Mesendoderm (in vitro differentiated cells): Measurements from ENCODE around the gene CPNE5.

Experiments used
- DNase-seq: peaks from one replicate; pipeline ENCODE4 v3.0.0; 2013
- H2AK5ac ChIP-seq: 2 replicates; pipeline ENCODE4 v1.6.1; 2013; ENCODE audit warnings: low read length, inconsistent platforms
- H2BK120ac ChIP-seq: 2 replicates; pipeline ENCODE4 v1.6.1; 2013; ENCODE audit warnings: low read depth, mild to moderate bottlenecking, low read length, moderate library complexity, mixed read lengths
- H2BK15ac ChIP-seq: replicated peaks from 2 replicates; pipeline ENCODE4 v1.6.1; 2013; ENCODE audit warnings: low read depth, mild to moderate bottlenecking, moderate library complexity
- H2BK5ac ChIP-seq: 2 replicates; pipeline ENCODE4 v1.6.1; 2013; ENCODE audit warnings: low read length, inconsistent platforms
- H3K18ac ChIP-seq: 2 replicates; pipeline ENCODE4 v1.6.1; 2013; ENCODE audit warnings: mild to moderate bottlenecking, low read length, mixed read lengths
- H3K23ac ChIP-seq: one replicate; pipeline ENCODE4 v1.6.1; 2013; ENCODE audit warnings: low read length
- H3K27ac ChIP-seq: 2 replicates; pipeline ENCODE4 v1.5.1; 2013; ENCODE audit warnings: low read depth, mild to moderate bottlenecking, inconsistent platforms, low read length, moderate library complexity
- H3K27me3 ChIP-seq: 2 replicates; pipeline ENCODE4 v1.6.1; 2013; ENCODE audit warnings: low read length, control low read depth, mild to moderate bottlenecking, inconsistent platforms; ENCODE audit not compliant: insufficient read depth, poor library complexity
- H3K36me3 ChIP-seq: 2 replicates; pipeline ENCODE4 v1.6.1; 2013; ENCODE audit warnings: low read length, inconsistent platforms; ENCODE audit not compliant: control insufficient read depth, insufficient read depth
- H3K4ac ChIP-seq: one replicate; pipeline ENCODE4 v1.6.1; 2013; ENCODE audit warnings: low read depth, mild to moderate bottlenecking, low read length, moderate library complexity
- H3K4me1 ChIP-seq: 2 replicates; pipeline ENCODE4 v1.6.1; 2013; ENCODE audit warnings: low read depth, low read length, inconsistent platforms; ENCODE audit not compliant: control insufficient read depth
- H3K4me2 ChIP-seq: 2 replicates; pipeline ENCODE4 v1.6.1; 2013; ENCODE audit warnings: low read length
- H3K4me3 ChIP-seq: 2 replicates; pipeline ENCODE4 v1.5.1; 2013; ENCODE audit warnings: mild to moderate bottlenecking, low read length
- H3K56ac ChIP-seq: one replicate; pipeline ENCODE4 v1.6.1; 2013; ENCODE audit warnings: low read length
- H3K79me1 ChIP-seq: 2 replicates; pipeline ENCODE4 v1.6.1; 2013; ENCODE audit warnings: low read length, inconsistent platforms
- H3K79me2 ChIP-seq: 2 replicates; pipeline ENCODE4 v1.6.1; 2013; ENCODE audit warnings: mild to moderate bottlenecking, low read length; ENCODE audit not compliant: control insufficient read depth, insufficient read depth
- H3K9ac ChIP-seq: 2 replicates; pipeline ENCODE4 v1.6.1; 2013; ENCODE audit warnings: low read length, inconsistent platforms
- H4K5ac ChIP-seq: one replicate; pipeline ENCODE4 v1.6.1; 2013; ENCODE audit warnings: low read length
- H4K8ac ChIP-seq: one replicate; pipeline ENCODE4 v1.6.1; 2013; ENCODE audit warnings: low read depth, mild to moderate bottlenecking, control low read depth, low read length, moderate library complexity
- WGBS: extraction: QIAGEN DNeasy Blood & Tissue Kit; methylation state at CpG from one replicate; pipeline ENCODE4 v1.1.7; 2013; ENCODE audit warnings: low lambda C conversion rate, missing lambda C conversion rate; ENCODE audit not compliant: insufficient coverage; ENCODE audit errors: extremely low coverage; 5-methylcytosine and 5-hydroxymethylcytosine counted together

The CPNE5 gene

DNA sequence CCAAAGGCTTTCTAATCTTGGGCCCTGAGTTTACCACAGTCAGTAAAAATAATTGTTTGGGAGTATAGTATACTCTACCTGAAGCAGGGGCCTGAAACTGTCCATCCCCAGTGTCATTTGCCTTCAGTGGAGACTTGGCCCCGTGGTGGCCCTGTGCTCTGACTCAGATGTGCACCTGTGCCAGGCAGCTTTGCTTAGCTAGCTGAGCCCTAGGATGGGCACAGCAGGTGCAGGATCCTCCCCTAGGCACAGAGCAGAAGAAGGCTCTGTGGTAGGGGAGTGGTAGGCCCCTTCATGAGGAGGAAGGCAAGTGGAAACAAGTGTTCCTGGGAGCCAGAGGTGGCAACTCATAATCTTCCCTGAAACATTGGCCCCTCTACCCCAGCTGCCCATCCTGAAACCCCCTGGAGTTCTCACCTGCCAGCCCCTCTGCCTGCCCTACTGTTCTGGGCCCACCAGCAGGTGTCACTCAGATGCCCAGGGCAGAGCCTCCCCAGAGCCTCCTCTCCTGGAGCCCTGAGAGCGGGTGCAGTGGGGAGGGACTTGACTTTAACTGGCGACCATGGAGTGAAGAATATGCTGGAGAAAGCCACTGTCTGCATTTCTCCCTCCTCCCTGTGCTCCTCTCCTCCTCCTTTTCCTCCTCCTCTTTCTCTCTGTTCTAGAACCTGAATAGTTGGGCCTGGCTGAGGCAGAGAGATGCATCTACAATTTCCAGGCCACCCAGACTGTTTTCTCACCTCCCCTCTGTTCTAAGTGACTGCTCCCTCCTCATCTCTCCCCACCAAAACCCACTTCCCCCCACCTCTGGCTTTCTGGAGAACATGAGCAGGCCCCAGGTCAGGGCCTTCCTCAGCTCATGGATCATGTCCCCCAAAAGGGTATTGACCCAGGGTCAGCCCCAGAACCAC is 2.9 kb downstream of the CPNE5 start:
- no peaks in the 10 kb centered on the region for H3K79me1 ChIP-seq
- H4K5ac ChIP-seq, result no peak overlapping the region
- no peak overlapping the region for H2BK120ac ChIP-seq
- no peaks in the 10 kb centered on the region for H3K79me2 ChIP-seq
- H3K23ac ChIP-seq, result no peak overlapping the region
- no peak overlapping the region for H3K4ac ChIP-seq
- no peak overlapping the region for H3K18ac ChIP-seq
- H3K9ac ChIP-seq, result no peak overlapping the region
- no peak overlapping the region for H3K27ac ChIP-seq
- H3K4me1 ChIP-seq, result no peaks in the 10 kb centered on the region
- no CpG with 5 or more reads among the region's 3 CpGs for WGBS
- no peak overlapping the region for H3K4me3 ChIP-seq
- no peak overlapping the region for H3K4me2 ChIP-seq
- no peak for DNase-seq
- no peak overlapping the region for H3K56ac ChIP-seq
- no peak overlapping the region for H2BK5ac ChIP-seq
- peaks cover 19% of the 10 kb centered on the region for H3K27me3 ChIP-seq
- H4K8ac ChIP-seq, result no peak overlapping the region
- no peak overlapping the region for H2AK5ac ChIP-seq
- H2BK15ac ChIP-seq, result no peak overlapping the region
- H3K36me3 ChIP-seq, result no peaks in the 10 kb centered on the region

DNA sequence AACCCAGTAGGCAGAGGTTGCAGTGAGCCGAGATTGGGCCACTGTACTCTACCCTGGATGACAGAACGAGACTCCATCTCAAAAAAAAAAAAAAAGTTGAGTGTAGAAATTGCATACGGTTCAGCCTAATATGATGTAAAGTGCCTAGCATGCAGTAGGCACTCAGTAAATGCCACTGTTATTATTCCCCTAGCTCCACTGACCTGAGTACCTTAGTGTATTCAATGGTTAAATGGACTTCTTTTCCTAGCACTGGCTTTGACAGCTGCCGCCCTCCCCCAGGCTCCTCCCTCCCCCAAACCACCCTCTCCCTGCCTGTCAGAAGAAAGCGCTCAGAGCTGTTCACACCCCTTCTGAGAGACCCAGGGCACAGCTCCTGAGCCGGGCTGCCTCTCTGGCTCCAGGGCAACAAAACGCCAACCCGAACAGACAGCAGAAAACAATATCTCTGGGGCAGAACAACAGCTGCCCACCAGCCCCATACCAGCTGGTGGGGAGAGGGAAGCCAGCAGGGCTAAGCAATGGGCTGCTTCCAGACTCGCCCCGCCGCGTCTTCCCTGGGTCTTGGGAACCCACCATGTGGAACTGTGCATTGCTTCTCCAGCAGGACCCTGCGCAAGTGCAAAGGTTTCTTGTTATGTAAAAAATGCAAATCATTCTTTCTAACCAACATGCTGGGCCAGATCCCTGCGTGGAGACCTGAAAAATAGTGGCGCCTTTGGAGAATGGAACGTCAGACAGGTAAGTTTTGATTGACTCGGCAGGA is 4.5 kb downstream of the CPNE5 start:
- no peak overlapping the region for H2AK5ac ChIP-seq
- H3K56ac ChIP-seq, result no peak overlapping the region
- no peaks in the 10 kb centered on the region for H3K36me3 ChIP-seq
- H3K27me3 ChIP-seq, result peaks cover 14% of the 10 kb centered on the region
- no peak overlapping the region for H3K9ac ChIP-seq
- H3K18ac ChIP-seq, result no peak overlapping the region
- no peak overlapping the region for H2BK120ac ChIP-seq
- H3K4me1 ChIP-seq, result no peaks in the 10 kb centered on the region
- no peak overlapping the region for H4K5ac ChIP-seq
- no peak overlapping the region for H2BK5ac ChIP-seq
- H2BK15ac ChIP-seq, result no peak overlapping the region
- H3K4me3 ChIP-seq, result no peak overlapping the region
- H3K79me2 ChIP-seq, result no peaks in the 10 kb centered on the region
- H4K8ac ChIP-seq, result no peak overlapping the region
- WGBS, result no CpG with 5 or more reads among the region's 17 CpGs
- no peak overlapping the region for H3K23ac ChIP-seq
- H3K79me1 ChIP-seq, result no peaks in the 10 kb centered on the region
- H3K27ac ChIP-seq, result no peak overlapping the region
- DNase-seq, result peak; percentile 53
- no peak overlapping the region for H3K4me2 ChIP-seq
- H3K4ac ChIP-seq, result no peak overlapping the region

DNA sequence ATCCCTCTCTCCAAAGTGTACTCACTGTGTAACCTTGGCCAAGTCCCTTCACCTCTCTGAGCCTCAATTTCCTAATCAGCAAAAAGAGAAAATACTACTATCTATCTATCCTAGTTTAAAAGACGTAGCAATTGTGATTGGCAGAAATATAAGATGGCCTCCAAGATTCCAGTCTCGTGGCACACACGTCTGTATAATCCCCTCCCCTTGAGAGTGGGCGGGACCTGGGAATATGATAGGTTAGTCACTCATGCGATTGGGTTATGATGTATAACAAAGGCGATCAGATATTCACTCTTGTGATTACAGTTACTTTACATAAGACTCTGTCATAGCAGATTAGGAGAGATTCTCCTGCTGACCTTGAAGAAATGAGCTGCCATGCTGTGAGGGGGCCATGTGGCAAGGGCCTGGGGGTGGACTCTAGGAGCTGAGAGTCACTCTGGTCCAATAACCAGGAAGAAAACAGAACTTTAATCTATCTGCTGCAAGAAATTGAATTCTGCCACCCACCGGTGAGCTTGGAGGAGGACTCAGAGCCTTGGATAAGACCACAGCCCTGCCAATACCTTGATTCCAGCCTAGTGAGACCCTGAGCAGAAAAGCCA is 6.0 kb downstream of the CPNE5 start:
- H4K5ac ChIP-seq, result no peak overlapping the region
- no peak overlapping the region for H3K18ac ChIP-seq
- no peak for DNase-seq
- no peak overlapping the region for H3K4me3 ChIP-seq
- no CpG with 5 or more reads among the region's 7 CpGs for WGBS
- peaks cover 5% of the 10 kb centered on the region for H3K27me3 ChIP-seq
- H3K23ac ChIP-seq, result no peak overlapping the region
- H3K56ac ChIP-seq, result no peak overlapping the region
- H2BK120ac ChIP-seq, result no peak overlapping the region
- H2BK5ac ChIP-seq, result no peak overlapping the region
- H2AK5ac ChIP-seq, result no peak overlapping the region
- H3K4me2 ChIP-seq, result no peak overlapping the region
- H3K79me2 ChIP-seq, result no peaks in the 10 kb centered on the region
- H3K27ac ChIP-seq, result no peak overlapping the region
- no peaks in the 10 kb centered on the region for H3K79me1 ChIP-seq
- H3K4me1 ChIP-seq, result no peaks in the 10 kb centered on the region
- H3K4ac ChIP-seq, result no peak overlapping the region
- no peak overlapping the region for H4K8ac ChIP-seq
- no peak overlapping the region for H3K9ac ChIP-seq
- no peak overlapping the region for H2BK15ac ChIP-seq
- no peaks in the 10 kb centered on the region for H3K36me3 ChIP-seq

DNA sequence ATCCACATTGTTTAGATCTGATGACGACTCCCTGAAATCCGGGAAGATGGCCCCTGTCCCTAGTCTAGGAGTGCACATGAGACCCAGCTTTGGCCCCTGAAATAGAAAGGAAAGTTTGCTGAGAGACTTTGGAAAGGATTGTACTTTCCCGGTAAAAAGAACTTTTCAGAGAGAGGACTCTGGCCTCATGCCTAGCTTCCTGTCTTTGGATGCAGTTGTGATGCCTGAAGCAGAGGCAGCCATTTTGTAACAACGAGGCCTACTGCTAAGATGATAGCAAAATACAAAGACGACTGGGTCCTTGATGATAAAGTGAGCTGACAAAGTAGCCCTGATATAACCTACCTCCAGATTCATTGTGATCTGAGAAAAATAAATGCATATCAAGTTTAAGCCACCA is 6.9 kb downstream of the CPNE5 start:
- Histone ChIP-seq H3K27ac (no peak overlapping the region), H3K4me3 (no peak overlapping the region), H3K4ac (no peak overlapping the region), H3K9ac (no peak overlapping the region), H3K18ac (no peak overlapping the region), H4K5ac (no peak overlapping the region), H3K79me2 (no peaks in the 10 kb centered on the region), H3K27me3 (no peaks in the 10 kb centered on the region), H3K56ac (no peak overlapping the region), H2BK120ac (no peak overlapping the region), H2AK5ac (no peak overlapping the region), H3K23ac (no peak overlapping the region), H3K79me1 (no peaks in the 10 kb centered on the region), H2BK15ac (no peak overlapping the region), H3K36me3 (no peaks in the 10 kb centered on the region), H3K4me2 (no peak overlapping the region), H3K4me1 (no peaks in the 10 kb centered on the region), H4K8ac (no peak overlapping the region), H2BK5ac (no peak overlapping the region)
- no CpG with 5 or more reads among the region's 5 CpGs for WGBS
- no peak for DNase-seq

DNA sequence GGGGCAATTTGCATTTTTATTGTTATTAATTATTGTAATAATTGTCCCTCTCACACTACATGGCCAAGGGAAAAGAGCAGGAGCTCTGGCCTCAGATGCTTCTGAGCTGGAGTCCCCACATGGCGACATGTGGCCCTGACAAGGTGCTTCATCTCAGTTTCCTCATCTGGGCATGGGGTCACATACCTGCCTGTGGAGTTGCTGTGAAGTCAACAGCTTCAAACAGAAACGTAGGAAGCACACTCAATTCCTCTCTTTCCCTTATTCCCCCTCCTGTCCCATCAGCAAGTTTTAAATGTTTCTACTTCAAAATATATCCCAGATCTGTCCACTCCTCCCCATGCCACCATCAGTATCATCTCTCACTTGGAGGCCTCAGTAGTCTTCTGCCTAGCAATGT is 8.7 kb downstream of the CPNE5 start:
- no peaks in the 10 kb centered on the region for H3K79me2 ChIP-seq

More for the DNA sequence above, 8.7 kb downstream of the CPNE5 start:
- H3K79me1 ChIP-seq, result no peaks in the 10 kb centered on the region
- no peak overlapping the region for H2BK5ac ChIP-seq
- no peak overlapping the region for H3K27ac ChIP-seq
- no peak overlapping the region for H4K5ac ChIP-seq
- H3K4ac ChIP-seq, result no peak overlapping the region
- H4K8ac ChIP-seq, result no peak overlapping the region
- H3K18ac ChIP-seq, result no peak overlapping the region
- H2AK5ac ChIP-seq, result no peak overlapping the region
- H2BK120ac ChIP-seq, result no peak overlapping the region
- no peak overlapping the region for H3K9ac ChIP-seq
- no peak overlapping the region for H2BK15ac ChIP-seq
- H3K4me3 ChIP-seq, result no peak overlapping the region
- H3K4me2 ChIP-seq, result no peak overlapping the region
- DNase-seq, result no peak
- no peaks in the 10 kb centered on the region for H3K36me3 ChIP-seq
- H3K23ac ChIP-seq, result no peak overlapping the region
- H3K4me1 ChIP-seq, result no peaks in the 10 kb centered on the region
- H3K56ac ChIP-seq, result no peak overlapping the region
- no peaks in the 10 kb centered on the region for H3K27me3 ChIP-seq
- no CpG with 5 or more reads among the region's 2 CpGs for WGBS
